GM10248 (cell line): ENCODE results near the gene EIF4EBP3.

Experiments used
- CTCF ChIA-PET: fragments of 300-600 bp; sonication (Branson Sonifier 250); formaldehyde crosslinking; extraction: SDS; loops from one replicate; lab custom pipeline; 2021; ENCODE audit warnings: antibody characterized with exemption; lab: Yijun Ruan, JAX
- POLR2A ChIA-PET: fragments of 350-650 bp; sonication (Branson Sonifier 250); formaldehyde crosslinking; extraction: SDS; loops from one replicate; lab custom pipeline; 2020; ENCODE audit warnings: antibody characterized with exemption; lab: Yijun Ruan, JAX
- DNase-seq: peaks from one replicate; pipeline ENCODE4 v3.0.0; 2012; ENCODE audit errors: extremely low spot score
- TF ChIP-seq, protein P1 (sequence below): IDR thresholded peaks from 2 replicates; pipeline ENCODE4 v1.5.1; 2012; ENCODE audit warnings: mild to moderate bottlenecking, low read depth; ENCODE audit errors: extremely low read depth, missing control alignments, control extremely low read depth

Gene EIF4EBP3

DNA sequence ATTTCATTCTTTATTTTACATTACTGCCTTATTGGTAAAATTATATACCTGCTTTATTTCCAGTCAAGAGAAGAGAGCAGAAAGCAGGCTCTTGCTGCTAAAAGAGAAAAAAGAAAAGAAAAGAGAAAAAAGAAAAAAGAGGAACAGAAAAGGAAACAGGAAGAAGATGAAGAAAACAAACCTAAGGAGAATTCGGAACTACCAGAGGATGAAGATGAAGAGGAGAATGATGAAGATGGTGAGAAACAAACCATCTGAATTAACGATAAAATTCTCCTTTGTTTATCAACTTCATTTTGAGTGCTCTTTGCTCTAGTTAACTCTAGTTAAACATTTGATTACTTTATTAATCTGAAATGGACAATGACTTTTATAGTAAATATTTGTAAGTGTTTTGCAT lies 23.5 kb upstream of the EIF4EBP3 start:
- ChIA-PET CTCF (no interaction called here), POLR2A (no interaction called here)
- TF ChIP-seq, protein P1, sequence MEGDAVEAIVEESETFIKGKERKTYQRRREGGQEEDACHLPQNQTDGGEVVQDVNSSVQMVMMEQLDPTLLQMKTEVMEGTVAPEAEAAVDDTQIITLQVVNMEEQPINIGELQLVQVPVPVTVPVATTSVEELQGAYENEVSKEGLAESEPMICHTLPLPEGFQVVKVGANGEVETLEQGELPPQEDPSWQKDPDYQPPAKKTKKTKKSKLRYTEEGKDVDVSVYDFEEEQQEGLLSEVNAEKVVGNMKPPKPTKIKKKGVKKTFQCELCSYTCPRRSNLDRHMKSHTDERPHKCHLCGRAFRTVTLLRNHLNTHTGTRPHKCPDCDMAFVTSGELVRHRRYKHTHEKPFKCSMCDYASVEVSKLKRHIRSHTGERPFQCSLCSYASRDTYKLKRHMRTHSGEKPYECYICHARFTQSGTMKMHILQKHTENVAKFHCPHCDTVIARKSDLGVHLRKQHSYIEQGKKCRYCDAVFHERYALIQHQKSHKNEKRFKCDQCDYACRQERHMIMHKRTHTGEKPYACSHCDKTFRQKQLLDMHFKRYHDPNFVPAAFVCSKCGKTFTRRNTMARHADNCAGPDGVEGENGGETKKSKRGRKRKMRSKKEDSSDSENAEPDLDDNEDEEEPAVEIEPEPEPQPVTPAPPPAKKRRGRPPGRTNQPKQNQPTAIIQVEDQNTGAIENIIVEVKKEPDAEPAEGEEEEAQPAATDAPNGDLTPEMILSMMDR, result no peak
- DNase-seq, result no peak

DNA sequence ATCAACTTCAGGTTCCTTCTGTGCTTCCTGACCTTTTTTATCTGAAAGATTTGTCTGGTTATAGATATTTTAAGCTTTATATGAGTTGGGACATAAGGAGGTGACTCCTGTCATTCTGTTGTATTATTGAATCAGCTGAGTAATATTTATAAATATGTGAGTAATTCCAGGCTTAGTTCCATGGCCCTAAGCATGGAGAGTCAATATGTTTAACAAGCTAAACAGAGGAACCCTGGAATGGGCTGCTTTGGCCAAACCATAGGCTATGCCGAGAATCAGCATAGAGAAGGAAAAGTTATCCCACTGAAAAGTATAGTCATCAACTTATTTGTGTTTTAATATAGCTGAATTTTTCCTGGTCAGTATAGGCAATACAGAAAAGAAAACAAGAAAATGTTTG lies 7.2 kb upstream of the EIF4EBP3 start:
- DNase-seq, result no peak
- POLR2A ChIA-PET, result no interaction called here
- CTCF ChIA-PET, result interaction anchor here (1.0 to 1.6 kb wide), 6 partner anchors 8 to 63 kb away, joined by 3 to 6 read pairs (median 3); no protein-coding TSS in a partner anchor
- TF ChIP-seq, protein P1, result no peak

DNA sequence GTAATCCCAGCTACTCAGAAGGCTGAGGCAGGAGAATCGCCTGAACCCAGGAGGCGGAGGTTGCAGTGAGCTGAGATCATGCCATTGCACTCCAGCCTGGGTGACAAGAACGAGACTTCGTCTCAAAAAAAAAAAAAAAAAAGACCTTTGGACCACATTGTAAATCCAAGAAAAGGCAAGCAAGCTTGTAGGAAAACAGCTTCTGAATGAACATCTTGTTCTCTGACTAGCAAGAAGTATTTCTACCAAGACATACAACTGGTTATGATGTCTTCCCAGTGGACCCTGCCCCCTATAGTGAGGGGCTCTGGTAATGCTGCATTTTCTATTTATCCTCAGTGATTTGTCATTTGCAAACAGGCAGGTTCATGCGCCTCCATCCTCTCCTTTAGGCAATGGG lies 4.5 kb upstream of the EIF4EBP3 start:
- DNase-seq, result no peak
- POLR2A ChIA-PET, result interaction anchor here (0.6 kb wide), 1 partner anchor 17 kb away, joined by 4 read pairs; no protein-coding TSS in a partner anchor
- TF ChIP-seq, protein P1, result no peak
- CTCF ChIA-PET, result no interaction called here

DNA sequence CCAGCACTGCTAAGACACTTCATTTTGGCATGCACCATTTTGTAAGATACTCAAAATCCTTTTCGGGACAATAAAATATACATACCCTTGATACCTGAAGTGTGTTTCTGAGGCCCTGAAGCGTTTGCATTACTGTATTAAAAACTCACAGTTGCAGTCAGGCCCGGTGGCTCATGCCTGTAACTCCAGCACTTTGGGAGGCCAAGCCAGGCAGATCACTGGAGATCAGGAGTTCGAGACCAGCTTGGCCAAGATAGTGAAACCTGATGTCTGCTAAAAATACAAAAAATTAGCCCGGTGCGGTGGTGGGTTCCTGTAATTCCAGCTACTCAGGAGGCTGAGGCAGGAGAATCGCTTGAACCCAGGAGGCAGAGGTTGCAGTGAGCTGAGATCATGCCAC lies 2.5 kb upstream of the EIF4EBP3 start:
- ChIA-PET CTCF (no interaction called here), POLR2A (no interaction called here)
- no peak for DNase-seq
- TF ChIP-seq, protein P1, result no peak

DNA sequence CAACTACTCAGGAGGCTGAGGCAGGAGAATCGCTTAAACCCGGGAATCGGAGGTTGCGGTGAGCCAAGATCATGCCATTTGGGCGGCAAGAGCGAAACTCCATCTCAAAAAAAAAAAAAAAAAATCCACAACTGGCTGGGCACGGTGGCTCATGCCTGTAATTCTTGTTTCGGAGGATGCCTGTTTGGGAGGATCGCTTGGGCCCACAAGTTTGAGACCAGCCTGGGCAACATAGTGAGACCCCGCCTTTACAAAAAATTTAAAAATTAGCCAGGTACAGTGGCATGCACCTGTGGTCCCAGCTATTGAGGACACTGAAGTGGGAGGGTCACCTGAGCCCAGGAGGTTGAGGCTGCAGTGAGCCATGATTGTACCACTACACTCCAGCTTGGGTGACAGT lies 1.9 kb upstream of the EIF4EBP3 start:
- TF ChIP-seq, protein P1, result no peak
- POLR2A ChIA-PET, result interaction anchor here (0.9 kb wide), 1 partner anchor 146 kb away, joined by 5 read pairs; the partner anchor contains the start of genes HARS1 and HARS2
- CTCF ChIA-PET, result interaction anchor here (1.2 kb wide), 1 partner anchor 89 kb away, joined by 3 read pairs; no protein-coding TSS in a partner anchor
- no peak for DNase-seq

DNA sequence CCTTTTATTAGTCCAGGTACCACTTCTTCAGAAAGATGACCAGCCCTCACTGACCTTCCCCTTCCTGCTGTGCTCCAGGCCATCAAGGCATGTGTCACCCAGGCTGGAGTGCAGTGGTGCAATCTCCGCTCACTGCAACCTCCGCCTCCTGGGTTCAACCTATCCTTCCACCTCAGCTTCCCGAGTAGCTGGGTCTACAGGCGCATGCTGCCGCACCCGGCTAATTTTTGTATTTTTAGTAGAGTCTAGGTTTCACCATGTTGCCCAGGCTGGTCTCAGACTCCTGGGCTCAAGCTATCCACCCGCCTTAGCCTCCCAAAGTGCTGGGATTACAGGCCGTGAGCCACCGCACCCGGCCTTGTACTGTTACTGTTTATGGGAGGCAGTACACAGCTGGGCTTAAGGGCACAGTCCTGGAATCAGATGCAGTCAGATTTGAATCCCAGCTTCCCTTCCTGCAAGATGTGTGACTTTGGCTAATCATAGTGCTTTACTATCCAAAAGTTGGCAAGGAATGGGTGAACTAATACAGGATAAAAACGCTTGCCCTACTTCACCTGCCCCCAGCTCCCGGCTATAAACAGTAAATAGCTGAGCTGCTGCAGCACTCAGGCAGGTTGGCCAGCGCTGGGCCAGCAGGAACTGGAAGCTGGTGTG lies 483 bp upstream of the EIF4EBP3 start:
- no peak for DNase-seq
- ChIA-PET POLR2A (interaction anchor here (0.5 to 3.2 kb wide), 5 partner anchors 11 to 1087 kb away, joined by 3 to 22 read pairs (median 4); partner anchors contain the start of genes APBB3, SLC35A4 and SRA1), CTCF (interaction anchor here (0.8 to 2.5 kb wide), 13 partner anchors 9 to 183 kb away, joined by 3 to 15 read pairs (median 6); partner anchors contain the start of genes ANKHD1, SRA1 and TMCO6)
- TF ChIP-seq, protein P1, result no peak
